Heart left ventricle (tissue), 16 donors: Measurements from ENCODE around the gene LCA5L. TPM values are rescaled to one million over a fixed set of nuclear protein-coding genes. Genes with fewer than 3 reads are reported as not detected.

ENCODE experiments used
- ATAC-seq, 4 donors: fragments of 200-7000 bp; cut with Tn5 transposase; one replicate each; pipeline ENCODE4 v1.9.1; 2020 to 2022; ENCODE audit warnings: moderate library complexity in 4 of 4, mild to moderate bottlenecking in 3 of 4, moderate number of reproducible peaks in 1 of 4
- DNase-seq, 5 donors: peaks; one replicate each; pipeline ENCODE4 v3.0.0-alpha.2; 2020
- H3K27ac ChIP-seq, 12 donors: fragments of 200-600 bp; sonication (generic) in 4 of 12; one replicate each; pipeline versions ENCODE4 v1.5.0 to v1.8.0; 2016 to 2022; ENCODE audit warnings: mild to moderate bottlenecking in 2 of 12
- H3K27me3 ChIP-seq, 9 donors: fragments of 200-600 bp; sonication (generic) in 2 of 9; one replicate each; pipeline versions ENCODE4 v1.5.1 to v1.8.0; 2016 to 2022; ENCODE audit warnings: mild to moderate bottlenecking in 3 of 9
- H3K36me3 ChIP-seq, 9 donors: fragments of 200-600 bp; sonication (generic) in 2 of 9; one replicate each; pipeline versions ENCODE4 v1.5.0 to v1.8.0; 2018 to 2022; ENCODE audit warnings: mild to moderate bottlenecking in 2 of 9
- H3K4me1 ChIP-seq, 12 donors: fragments of 200-600 bp; sonication (generic) in 4 of 12; one replicate each; pipeline versions ENCODE4 v1.5.0 to v1.8.0; 2016 to 2022; ENCODE audit warnings: mild to moderate bottlenecking in 3 of 12
- H3K4me3 ChIP-seq, 12 donors: fragments of 200-600 bp; sonication (generic) in 4 of 12; one replicate each; pipeline versions ENCODE4 v1.5.0 to v1.8.0; 2017 to 2022; ENCODE audit warnings: mild to moderate bottlenecking in 9 of 12, moderate library complexity in 4 of 12
- H3K9me3 ChIP-seq, 12 donors: fragments of 200-600 bp; sonication (generic) in 4 of 12; one replicate each; pipeline versions ENCODE4 v1.5.0 to v1.8.0; 2016 to 2022; ENCODE audit warnings: mild to moderate bottlenecking in 1 of 12
- CTCF ChIP-seq, 12 donors: fragments of 200-600 bp; sonication (generic) in 4 of 12; IDR thresholded peaks; one replicate each; pipeline versions ENCODE4 v1.5.0 to v1.8.0; 2018 to 2022; ENCODE audit warnings: antibody characterized with exemption in 12 of 12, mild to moderate bottlenecking in 5 of 12
- POLR2A ChIP-seq, 2 donors: fragments of 450-650 bp; IDR thresholded peaks; one replicate each; pipeline ENCODE4 v1.6.1; 2017; ENCODE audit warnings: antibody characterized with exemption in 2 of 2, mild to moderate bottlenecking in 2 of 2, moderate library complexity in 2 of 2
- WGBS, 4 donors: extraction: QIAGEN DNeasy Blood & Tissue Kit in 2 of 4; methylation state at CpG; one replicate each; pipeline versions ENCODE4 v1.1.5 to v1.1.7; 2013 to 2018; 5-methylcytosine and 5-hydroxymethylcytosine counted together
- intact Hi-C, 10 donors: fragments of 100-400 bp; cut with DNase I; formaldehyde crosslinking; loops; one replicate each; pipeline versions ENCODE4 v1.11.1 to v1.14.2; 2022
- polyA plus RNA-seq, 2 donors: library from polyadenylated mRNA; stranded (reverse); fragments of 200-250 nt; gene quantifications; one replicate each; pipeline ENCODE4 v1.2.3, GENCODE V29; 2013
- total RNA-seq, 9 donors: library from RNA; depleted of rRNA in 2 of 9; stranded (reverse); fragments of >200 nt in 2 of 9; fragmentation: NEBNext Ultra II Directional in 3 of 9; extraction: Animal tissue kit (Norgen Biotek cat#: 25700) in 3 of 9; gene quantifications; one replicate each; pipeline versions ENCODE4 v1.1.0 to v1.2.4, GENCODE V29; 2016 to 2023
- donor health status: ischemic (EF 13 %, LVEDD 7.1; RV severe dilation, severe dysfunction).
- donor health status: healthy with polysubstance abuse.
- donor health status: DM: no; HTN: yes; CAD: no.
- donor health status: DM: no; HTN: no; CAD: no.
- donor health status: ischemic (EF 25% LVEDD 6.9; RV normal size, moderate dysfunction).
- donor health status: ischemic (EF 25% LVEDD 5.7; RV mildly dilated, moderate dysfunction).
- donor health status: healthy.
- donor health status: DM: yes; HTN: yes; CAD: no.
- donor health status: ischemic (EF 35%, LVEDD 5.7; RV mildly dilated, moderate dysfunction).
- donor health status: nonischemic (EF 11% LVEDD 7.7; RV severe dilation, severe dysfunction).
- donor health status: DM: yes; HTN: yes; CAD: no.
- donor health status: PGD.
- donor health status: ischemic (EF 29% LVEDD 5.4; RV normal size, mild dysfunction).
- donor health status: nonischemic (EF 23%, LVEDD 6.1; RV moderate dilation, normal function).

The LCA5L gene
- total and polyA plus RNA-seq, 11 donors = 0.65 to 1.5 (median 1.0) TPM; not detected in 2

DNA sequence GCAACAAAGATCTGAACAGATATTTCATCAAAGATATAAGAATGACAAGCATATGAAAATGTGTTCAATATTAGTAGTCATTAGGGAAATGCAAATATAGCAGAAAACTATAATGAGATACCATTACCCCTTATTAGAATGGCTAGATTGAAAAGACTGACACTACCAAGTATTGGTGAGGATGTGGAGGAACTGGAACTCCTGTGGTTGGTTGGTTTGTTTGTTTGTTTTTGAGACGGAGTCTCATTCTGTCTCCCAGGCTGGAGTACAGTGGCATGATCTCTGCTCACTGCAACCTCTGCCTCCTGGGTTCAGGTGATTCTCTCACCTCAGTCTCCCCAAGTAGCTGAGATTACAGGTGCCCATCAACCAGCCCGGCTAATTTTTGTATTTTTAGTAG is 77.8 kb downstream of the LCA5L start:
- no peaks in the 10 kb centered on the region for H3K27me3 ChIP-seq
- TF ChIP-seq CTCF (IDR thresholded peaks at IDR 0.05) = no peak
- no peak for TF ChIP-seq POLR2A (IDR thresholded peaks at IDR 0.05)
- no peak for DNase-seq
- WGBS, 4 donors = 87 to 96% (median 93%) methylated on average over 2 of the region's 2 CpGs
- intact Hi-C loops = no loop called here
- no peak for ATAC-seq
- H3K4me1 ChIP-seq = peaks cover 0 to 11% (median 0%) of the 10 kb centered on the region in 12 donors
- no peak overlapping the region for H3K27ac ChIP-seq
- no peak overlapping the region for H3K4me3 ChIP-seq
- no peaks in the 10 kb centered on the region for H3K9me3 ChIP-seq
- no peaks in the 10 kb centered on the region for H3K36me3 ChIP-seq

- H3K4me3 ChIP-seq = no peak overlapping the region
- ATAC-seq (no peak), DNase-seq (no peak)
- no peaks in the 10 kb centered on the region for H3K36me3 ChIP-seq
- no peak overlapping the region for H3K27ac ChIP-seq
- TF ChIP-seq POLR2A (IDR thresholded peaks at IDR 0.05) (no peak), CTCF (IDR thresholded peaks at IDR 0.05) (no peak)
- intact Hi-C loops = no loop called here
- H3K4me1 ChIP-seq = peaks cover 0 to 13% (median 0%) of the 10 kb centered on the region in 12 donors
- 92 to 96% (median 93%) methylated on average over 4 of the region's 4 CpGs for WGBS, 4 donors
- H3K27me3 ChIP-seq = no peaks in the 10 kb centered on the region
- H3K9me3 ChIP-seq = no peaks in the 10 kb centered on the region
These were observed 79.0 kb downstream of the LCA5L start for GRCh38 chr21:39366563-39366962.

DNA sequence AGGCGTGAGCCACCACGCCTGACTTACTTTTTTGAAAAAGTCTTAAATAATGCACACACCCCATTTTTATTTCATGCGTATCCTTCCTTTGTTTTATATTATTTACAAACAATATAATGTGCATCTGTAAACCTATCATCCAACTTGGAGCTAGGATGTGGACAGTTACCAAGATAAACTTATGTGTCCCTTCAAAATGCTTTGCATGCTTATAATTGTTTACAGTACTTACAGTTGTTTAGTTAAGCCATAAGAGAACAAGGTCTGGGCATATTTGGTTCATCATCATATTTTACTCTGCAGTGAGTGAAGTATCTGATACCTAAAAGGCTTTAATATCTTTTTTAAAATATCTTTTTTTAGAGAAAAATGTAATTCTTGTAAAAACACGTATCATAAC is 80.6 kb downstream of the LCA5L start:
- intact Hi-C loops = no loop called here
- peaks cover 0 to 6% (median 0%) of the 10 kb centered on the region in 12 donors for H3K4me1 ChIP-seq

More for the DNA sequence above, 80.6 kb downstream of the LCA5L start:
- DNase-seq (no peak), ATAC-seq (no peak)
- H3K27ac ChIP-seq = no peak overlapping the region
- H3K4me3 ChIP-seq = no peak overlapping the region
- H3K36me3 ChIP-seq = no peaks in the 10 kb centered on the region
- H3K9me3 ChIP-seq = no peaks in the 10 kb centered on the region
- no peaks in the 10 kb centered on the region for H3K27me3 ChIP-seq
- WGBS, 4 donors = 91 to 95% (median 94%) methylated on average over 4 of the region's 4 CpGs
- no peak for TF ChIP-seq CTCF (IDR thresholded peaks at IDR 0.05)
